AG09309 (cell line): Measurements from ENCODE around the gene SELENOS.
A peak's percentile ranks its signal among the peaks of the same experiment; 100 is the strongest.

Source experiments
- DNase-seq: peaks from one replicate; pipeline ENCODE4 v3.0.0-alpha.2; 2010; ENCODE audit warnings: low read depth
- H3K4me3 ChIP-seq: 2 replicates; pipeline ENCODE4 v1.5.1; 2011; ENCODE audit warnings: mild to moderate bottlenecking, low read depth, low read length, moderate library complexity; ENCODE audit not compliant: control insufficient read depth
- CTCF ChIP-seq: IDR thresholded peaks from 2 replicates; pipeline ENCODE4 v1.5.1; 2011; ENCODE audit warnings: mild to moderate bottlenecking, low read depth, low read length, inconsistent platforms; ENCODE audit not compliant: insufficient read depth, control insufficient read depth; ENCODE audit errors: missing control alignments

SELENOS gene

GRCh38 chr15:101244889-101245668 is 32.2 kb downstream of the SELENOS start:
- no peak overlapping the region for H3K4me3 ChIP-seq
- no peak for TF ChIP-seq CTCF
- DNase-seq = no peak

GRCh38 chr15:101244036-101244781 is 33.1 kb downstream of the SELENOS start:
- TF ChIP-seq CTCF = no peak
- H3K4me3 ChIP-seq = no peak overlapping the region
- DNase-seq = no peak

- H3K4me3 ChIP-seq = no peak overlapping the region
- no peak for TF ChIP-seq CTCF
- no peak for DNase-seq
Observed at GRCh38 chr15:101243420-101243819, 33.9 kb downstream of the SELENOS start.

GRCh38 chr15:101242999-101243336 is 34.3 kb downstream of the SELENOS start:
- TF ChIP-seq CTCF = no peak
- H3K4me3 ChIP-seq = no peak overlapping the region
- DNase-seq = no peak

- TF ChIP-seq CTCF = no peak
- no peak overlapping the region for H3K4me3 ChIP-seq
- no peak for DNase-seq
Observed at GRCh38 chr15:101242160-101242998, 34.9 kb downstream of the SELENOS start.

- H3K4me3 ChIP-seq = no peak overlapping the region
- peak; percentile 48 for DNase-seq
- no peak for TF ChIP-seq CTCF
Observed at GRCh38 chr15:101240358-101240757, 36.9 kb downstream of the SELENOS start.
